K562 (cell line): ENCODE measurements around the gene VPS33B. TPM values are rescaled to one million over a fixed set of nuclear protein-coding genes. Genes with fewer than 3 reads are reported as not detected.

Source experiments
- ATF6 ChIP-seq: sonication (generic); formaldehyde crosslinking; IDR thresholded peaks from 2 replicates; pipeline ENCODE4 v1.4.0; 2020; ENCODE audit warnings: mild to moderate bottlenecking, missing genetic modification reagents
- CTBP1 ChIP-seq: fragments of 450-650 bp; IDR thresholded peaks from 2 replicates; pipeline ENCODE4 v1.6.1; 2016; ENCODE audit warnings: borderline replicate concordance
- HINFP ChIP-seq: fragments of 450-650 bp; conservative IDR thresholded peaks from 2 replicates; pipeline ENCODE4 v1.6.1; 2016; ENCODE audit warnings: missing genetic modification characterization, low read depth, mild to moderate bottlenecking, control low read depth, missing compliant biosample characterization
- MGA ChIP-seq: fragments of 450-650 bp; IDR thresholded peaks from 2 replicates; pipeline ENCODE4 v1.6.1; 2016; ENCODE audit warnings: mild to moderate bottlenecking, moderate library complexity
- MNT ChIP-seq, 2 experiments: fragments of 450-650 bp; conservative IDR thresholded peaks; 2 replicates each; pipeline ENCODE4 v1.6.1; 2017; ENCODE audit warnings: mild to moderate bottlenecking in 2 of 2, moderate library complexity in 2 of 2
- MYNN ChIP-seq, 2 experiments: sonication (generic); formaldehyde crosslinking in 1 of 2; IDR thresholded peaks; 2 replicates each; pipeline versions ENCODE4 v1.5.0 to v1.6.1; 2016 to 2020; ENCODE audit warnings: antibody characterized with exemption in 1 of 2, missing genetic modification reagents in 1 of 2
- PURB ChIP-seq: sonication (generic); formaldehyde crosslinking; IDR thresholded peaks from 2 replicates; pipeline ENCODE4 v1.9.0; 2021; ENCODE audit warnings: low read depth, mild to moderate bottlenecking, missing genetic modification reagents
- SMAD3 ChIP-seq: fragments of 450-650 bp; formaldehyde crosslinking; conservative IDR thresholded peaks from 2 replicates; pipeline ENCODE4 v1.4.0; 2020; ENCODE audit warnings: mild to moderate bottlenecking
- ZSCAN32 ChIP-seq: fragments of 450-650 bp; formaldehyde crosslinking; IDR thresholded peaks from 2 replicates; pipeline ENCODE4 v1.4.0; 2020; ENCODE audit warnings: mild to moderate bottlenecking, moderate library complexity
- polyA plus RNA-seq, 8 experiments: library from polyadenylated mRNA; depleted of rRNA in 4 of 8; stranded (reverse) in 5 of 8; unstranded in 3 of 8; fragments of >200 nt; fragmentation: Nextera tagmentation in 2 of 8; fragmentation: Illumina TruSeq in 1 of 8; extraction: Ambion mirVana in 2 of 8; extraction: Trizol in 1 of 8; gene quantifications; 2 replicates each; pipeline versions ENCODE4 v1.2.1 to v1.2.3, GENCODE V29; 2011 to 2014; ENCODE audit warnings: inconsistent platforms in 1 of 8, missing spikeins in 1 of 8
- total RNA-seq, 7 experiments: library from RNA; depleted of rRNA in 6 of 7; stranded (reverse); fragments of >200 nt in 6 of 7; fragmentation: Illumina TruSeq in 2 of 7; extraction: Trizol in 2 of 7; gene quantifications; 2 replicates each; pipeline versions ENCODE4 v1.2.1 to v1.2.3, GENCODE V29; 2011 to 2021; ENCODE audit warnings: low replicate concordance in 1 of 7

The VPS33B gene
- total and polyA plus RNA-seq, 9 of the 15 experiments (the other 6 are each of a cell fraction or from before 2014, with no cell fraction given), result 9.4 to 25.5 (median 14.8) TPM

- no peak for TF ChIP-seq MGA
- no peak for TF ChIP-seq HINFP (tag)
- TF ChIP-seq MNT (conservative IDR thresholded peaks at IDR 0.05), result no peak
- TF ChIP-seq MYNN (IDR thresholded peaks at IDR 0.05), result no peak
- no peak for TF ChIP-seq MYNN (CRISPR knock-in tag; IDR thresholded peaks at IDR 0.05)
- no peak for TF ChIP-seq ZSCAN32 (CRISPR knock-in tag)
- TF ChIP-seq CTBP1, result 0 out of 2 replicates have a peak, but pooled peaks have one; percentile 48
- TF ChIP-seq ATF6 (CRISPR knock-in tag), result no peak
- TF ChIP-seq SMAD3 (CRISPR knock-in tag), result no peak
- no peak for TF ChIP-seq PURB (CRISPR knock-in tag)
Measured at GRCh38 chr15:91049378-91050127, 27.2 kb upstream of the VPS33B start (continued).
